SH-SY5Y (cell line): ENCODE measurements around the gene CPA1.

Experiments used
- GATA2 ChIP-seq: IDR thresholded peaks from 2 replicates; pipeline ENCODE4 v1.6.1; 2011; ENCODE audit warnings: mild to moderate bottlenecking, low read depth, low read length
- GATA3 ChIP-seq: IDR thresholded peaks from 2 replicates; pipeline ENCODE4 v1.6.1; 2011; ENCODE audit warnings: low read depth, mild to moderate bottlenecking, low read length, moderate library complexity

DNA sequence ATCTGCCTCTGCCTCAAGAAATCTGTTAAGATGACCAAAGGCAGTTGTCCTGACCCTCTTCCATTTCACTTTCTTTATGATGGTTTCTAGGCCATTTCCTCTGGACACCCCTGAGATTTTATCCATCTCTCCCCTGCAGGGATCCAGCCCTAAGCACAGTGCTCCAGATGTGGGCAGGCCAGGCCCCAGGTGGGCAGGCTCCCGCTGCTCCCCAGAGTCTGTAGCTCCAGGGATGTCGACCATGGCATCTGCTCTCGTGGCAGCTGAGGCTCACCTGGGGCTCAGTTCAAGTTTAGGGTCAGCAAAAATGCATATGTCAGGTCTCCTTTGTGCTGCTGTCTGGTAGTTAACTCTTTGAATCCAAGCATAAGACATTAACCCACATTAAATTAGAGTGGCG, 48.7 kb downstream of the CPA1 start:
- TF ChIP-seq GATA2 (no peak), GATA3 (no peak)
